Activated T-helper 1 cell treated with anti-CD3 and anti-CD28 coated beads, Interleukin-12 subunit alpha, Interleukin-12 subunit beta, Interleukin-2, Interleukin-4 antibody, amounts not matched to agents 30 ng/mL and 10 ng/mL and 1 ng/mL, durations not matched to agents 14 hours and 24 hours and 36 hours (primary cell): ENCODE measurements around the gene CNTF. TPM values are rescaled to one million over a fixed set of nuclear protein-coding genes. Genes with fewer than 3 reads are reported as not detected.
A peak's percentile ranks its signal among the peaks of the same experiment; 100 is the strongest.
"Not testable (repeated sequence)": the region's sequence is repeated elsewhere in the genome, so short reads cannot be mapped to it uniquely, and the experiment has no call there.

Experiments used
- DNase-seq: peaks from one replicate; pipeline ENCODE4 v3.0.0; 2021; ENCODE audit warnings: low spot score
- H3K27ac Mint-ChIP-seq: one replicate; pipeline ENCODE4 v1.8.0; 2021; ENCODE audit warnings: mild to moderate bottlenecking, mixed read lengths
- H3K27me3 Mint-ChIP-seq: one replicate; pipeline ENCODE4 v1.8.0; 2022; ENCODE audit warnings: mild to moderate bottlenecking, moderate library complexity, mixed read lengths; ENCODE audit not compliant: insufficient read depth
- H3K36me3 Mint-ChIP-seq: one replicate; pipeline ENCODE4 v1.8.0; 2021; ENCODE audit warnings: low read depth, mixed read lengths
- H3K4me1 Mint-ChIP-seq: one replicate; pipeline ENCODE4 v1.8.0; 2021; ENCODE audit warnings: low read depth, mixed read lengths
- H3K4me3 Mint-ChIP-seq: one replicate; pipeline ENCODE4 v1.8.0; 2021; ENCODE audit warnings: mild to moderate bottlenecking, moderate library complexity, mixed read lengths
- H3K9me3 Mint-ChIP-seq: one replicate; pipeline ENCODE4 v1.8.0; 2021; ENCODE audit warnings: mixed read lengths
- intact Hi-C: fragments of 100-400 bp; cut with micrococcal nuclease; formaldehyde crosslinking; loops from one replicate; pipeline ENCODE4 v1.15.1; 2024
- total RNA-seq: library from RNA; stranded (reverse); gene quantifications from 2 replicates; pipeline ENCODE4 v1.2.3, GENCODE V29; 2022

Gene CNTF
- total RNA-seq: 4.1 and 4.3 TPM in 2 replicates

GRCh38 chr11:58622344-58622743, at the start of gene CNTF:
Gene CNTF, plus strand, starts transcription at chr11:58622665. Its CDS starts 88 bp downstream, at chr11:58622753.
- Mint-ChIP-seq H3K36me3 (peaks cover 67% of the 10 kb centered on the region), H3K4me3 (no peak within 1 kb of the TSS), H3K27ac (peak within 1 kb of the TSS; percentile 43), H3K27me3 (no peaks in the 10 kb centered on the region), H3K4me1 (peaks cover 25% of the 10 kb centered on the region), H3K9me3 (no peaks in the 10 kb centered on the region)
- intact Hi-C loops: no loop called here
- no peak for DNase-seq

DNA sequence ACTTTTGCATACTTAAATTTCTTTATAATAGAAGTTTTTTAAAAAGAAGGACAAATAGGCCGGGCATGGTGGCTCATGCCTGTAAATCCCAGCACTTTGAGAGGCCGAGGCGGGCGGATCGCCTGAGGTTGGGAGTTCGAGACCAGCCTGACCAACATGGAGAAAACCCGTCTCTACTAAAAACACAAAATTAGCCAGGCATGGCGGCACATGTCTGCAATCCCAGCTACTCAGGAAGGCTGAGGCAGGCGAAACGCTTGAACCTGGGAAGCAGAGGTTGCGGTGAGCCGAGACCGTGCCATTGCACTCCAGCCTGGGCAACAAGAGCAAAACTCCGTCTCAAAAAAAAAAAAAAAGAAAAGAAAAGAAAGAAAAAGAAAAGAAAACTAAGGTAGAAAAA, 49.6 kb upstream of the CNTF start:
- not testable (repeated sequence) for DNase-seq, H3K9me3 Mint-ChIP-seq, H3K27me3 Mint-ChIP-seq
- Mint-ChIP-seq H3K4me1 (peaks cover 75% of the 10 kb centered on the region), H3K36me3 (peaks cover 24% of the 10 kb centered on the region), H3K27ac (peak overlapping the region; percentile 100), H3K4me3 (peak overlapping the region; percentile 90)
- intact Hi-C loops: loop anchor here (1.0 to 10.0 kb wide), 2 partner anchors 48 to 1182 kb away; partner anchors contain the start of gene STX3

- DNase-seq: no peak
- no peaks in the 10 kb centered on the region for H3K9me3 Mint-ChIP-seq
- intact Hi-C loops: loop anchor here (1.0 to 10.0 kb wide), 3 partner anchors 48 to 1181 kb away; partner anchors contain the start of gene STX3
- H3K27me3 Mint-ChIP-seq: no peaks in the 10 kb centered on the region
- peaks cover 68% of the 10 kb centered on the region for H3K4me1 Mint-ChIP-seq
- H3K36me3 Mint-ChIP-seq: peaks cover 19% of the 10 kb centered on the region
- peak overlapping the region; percentile 100 for H3K27ac Mint-ChIP-seq
- peak overlapping the region; percentile 90 for H3K4me3 Mint-ChIP-seq
Measured at GRCh38 chr11:58573451-58574104, 48.9 kb upstream of the CNTF start.

DNA sequence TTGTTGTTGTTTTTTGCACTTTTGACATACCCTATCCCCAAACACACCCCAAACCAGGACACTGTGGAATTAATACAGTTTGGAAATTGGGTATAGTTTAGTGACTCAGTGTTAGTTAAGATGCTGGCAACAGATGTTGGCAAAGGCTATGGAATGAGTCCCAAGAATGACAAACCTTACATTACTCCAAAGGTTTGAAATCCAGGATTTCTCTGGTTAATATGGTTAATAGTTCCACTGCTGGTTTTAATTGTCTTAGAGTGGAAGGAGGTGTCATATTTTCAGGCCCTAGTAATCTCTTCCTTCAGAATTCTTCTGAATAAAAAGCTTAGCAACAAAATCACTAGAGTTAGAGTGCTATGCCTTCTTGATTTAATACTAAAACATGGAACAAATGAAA, 47.6 kb upstream of the CNTF start:
- H3K36me3 Mint-ChIP-seq: peaks cover 14% of the 10 kb centered on the region
- H3K27ac Mint-ChIP-seq: peak overlapping the region; percentile 100
- peak overlapping the region; percentile 90 for H3K4me3 Mint-ChIP-seq
- H3K9me3 Mint-ChIP-seq: no peaks in the 10 kb centered on the region
- H3K4me1 Mint-ChIP-seq: peaks cover 64% of the 10 kb centered on the region
- DNase-seq: no peak
- intact Hi-C loops: loop anchor here (2.0 to 10.0 kb wide), 7 partner anchors 632 to 1282 kb away; partner anchors contain the start of genes P2RX3, SLC43A3, SSRP1 and STX3
- H3K27me3 Mint-ChIP-seq: no peaks in the 10 kb centered on the region

DNA sequence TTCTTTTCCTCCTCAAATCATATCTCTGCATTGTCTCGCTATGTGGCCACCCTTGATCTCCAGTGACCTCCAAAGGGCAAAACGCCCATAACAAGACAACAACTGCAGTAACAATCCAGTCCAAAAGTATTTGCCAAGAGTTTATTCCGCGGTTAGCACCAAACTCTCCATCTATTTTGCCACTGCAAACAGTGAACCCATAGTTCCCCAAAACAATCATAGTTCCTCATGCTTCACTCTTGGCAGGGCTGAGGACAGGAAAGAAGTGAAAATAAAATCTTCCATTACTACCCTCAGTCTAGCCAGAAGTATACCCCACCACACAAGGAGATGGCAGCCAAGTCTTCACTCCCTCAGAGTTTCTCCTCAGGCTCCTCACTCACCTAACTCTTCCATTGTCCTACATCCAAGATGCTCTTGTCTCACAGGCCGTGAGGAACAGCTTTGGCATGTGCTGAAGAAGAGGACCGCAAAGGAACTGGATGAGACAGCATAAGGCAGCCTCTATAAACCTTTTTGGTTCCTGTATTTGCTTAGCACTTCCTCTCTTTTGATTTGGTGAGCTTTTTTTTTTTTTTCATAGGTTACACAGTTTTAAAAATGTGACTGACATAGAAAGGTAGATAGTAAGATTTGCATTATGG, 47.0 kb upstream of the CNTF start, which contains the start of gene LPXN:
TSS of gene LPXN (minus strand) at position 480 of the 644 bp plus-strand sequence. CDS start at position 396, 84 bp downstream.
- Mint-ChIP-seq H3K27ac (peak within 1 kb of the TSS; percentile 100), H3K4me3 (peak within 1 kb of the TSS; percentile 90), H3K36me3 (peaks cover 11% of the 10 kb centered on the region), H3K9me3 (no peaks in the 10 kb centered on the region), H3K4me1 (peaks cover 66% of the 10 kb centered on the region), H3K27me3 (no peaks in the 10 kb centered on the region)
- DNase-seq: peak; percentile 45
- intact Hi-C loops: loop anchor here (2.0 to 10.0 kb wide), 7 partner anchors 632 to 1282 kb away; partner anchors contain the start of genes P2RX3, SLC43A3, SSRP1 and STX3

DNA sequence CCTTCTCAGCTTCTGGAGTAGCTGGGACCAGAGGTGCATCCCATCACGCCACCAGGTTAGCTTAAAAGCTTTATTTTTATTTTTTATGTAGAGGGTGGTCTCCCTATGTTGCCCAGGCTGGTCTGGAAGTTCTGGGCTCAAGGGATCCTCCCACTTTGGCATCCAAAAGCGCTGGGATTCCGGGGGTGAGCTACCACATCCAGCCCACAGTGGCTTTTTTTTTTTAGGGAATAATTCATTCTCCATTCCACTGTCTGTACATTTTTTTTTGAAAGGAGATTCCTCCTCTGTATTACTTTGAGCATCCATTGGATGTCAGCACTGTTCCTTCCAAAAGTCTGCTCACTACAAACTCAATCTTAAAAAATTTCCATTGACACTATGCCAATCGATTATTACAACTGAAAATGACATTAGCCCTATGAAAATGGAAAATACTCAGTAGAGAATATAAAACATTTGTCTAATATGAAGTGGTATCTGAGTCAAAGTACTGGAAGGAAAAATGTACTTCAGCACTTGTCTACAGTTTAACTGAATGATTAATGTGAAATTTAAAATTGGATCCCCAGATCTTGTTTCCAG, 45.5 kb upstream of the CNTF start:
- peaks cover 14% of the 10 kb centered on the region for H3K36me3 Mint-ChIP-seq
- DNase-seq: no peak
- no peaks in the 10 kb centered on the region for H3K27me3 Mint-ChIP-seq
- no peaks in the 10 kb centered on the region for H3K9me3 Mint-ChIP-seq
- peak overlapping the region; percentile 100 for H3K27ac Mint-ChIP-seq
- peak overlapping the region; percentile 90 for H3K4me3 Mint-ChIP-seq
- intact Hi-C loops: loop anchor here (1.0 to 10.0 kb wide), 9 partner anchors 9 to 1280 kb away; partner anchors contain the start of genes P2RX3, SLC43A3, SSRP1 and STX3
- peaks cover 71% of the 10 kb centered on the region for H3K4me1 Mint-ChIP-seq

- Mint-ChIP-seq H3K36me3 (peaks cover 13% of the 10 kb centered on the region), H3K27ac (peak overlapping the region; percentile 100), H3K4me1 (peaks cover 74% of the 10 kb centered on the region), H3K9me3 (no peaks in the 10 kb centered on the region), H3K4me3 (peak overlapping the region; percentile 90), H3K27me3 (no peaks in the 10 kb centered on the region)
- intact Hi-C loops: loop anchor here (1.0 to 10.0 kb wide), 19 partner anchors 9 to 1280 kb away; partner anchors contain the start of genes CLP1, FAM111A, FAM111B and MED19
- DNase-seq: peak; percentile 65
Measured at GRCh38 chr11:58577555-58578135, 44.8 kb upstream of the CNTF start.

DNA sequence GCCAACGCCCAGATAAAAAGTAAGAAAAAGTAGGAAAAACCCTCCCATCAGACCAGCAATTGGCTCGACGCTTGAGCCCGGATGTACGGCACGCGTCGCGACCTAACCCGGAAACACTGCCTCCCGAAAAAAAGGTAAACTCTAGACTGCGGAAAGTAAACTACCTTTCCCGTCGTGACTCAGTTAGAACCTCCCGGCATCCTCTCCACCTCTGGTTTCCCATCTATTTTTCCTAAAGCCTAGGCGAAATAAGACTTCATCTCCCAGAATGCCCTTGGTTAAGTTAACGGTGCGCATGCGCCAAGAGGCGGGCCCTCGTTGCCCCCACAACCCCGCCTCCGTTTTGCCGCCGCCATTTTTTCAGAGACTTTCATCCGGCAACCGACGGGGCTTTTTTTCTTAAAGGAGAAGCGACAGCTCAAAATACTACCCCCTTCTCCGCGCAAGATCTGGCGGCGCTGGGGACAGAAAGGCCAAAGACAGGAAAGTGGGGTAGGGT, 44.3 kb upstream of the CNTF start:
- Mint-ChIP-seq H3K4me1 (peaks cover 77% of the 10 kb centered on the region), H3K27ac (peak overlapping the region; percentile 100), H3K27me3 (no peaks in the 10 kb centered on the region), H3K9me3 (no peaks in the 10 kb centered on the region), H3K36me3 (peaks cover 13% of the 10 kb centered on the region), H3K4me3 (peak overlapping the region; percentile 90)
- intact Hi-C loops: loop anchor here (1.0 to 10.0 kb wide), 16 partner anchors 35 to 1279 kb away; partner anchors contain the start of genes CLP1, FAM111A, FAM111B and MED19
- DNase-seq: peak; percentile 91

- Mint-ChIP-seq H3K27ac (peak within 1 kb of the TSS; percentile 100), H3K4me1 (peaks cover 77% of the 10 kb centered on the region), H3K36me3 (peaks cover 13% of the 10 kb centered on the region), H3K9me3 (no peaks in the 10 kb centered on the region), H3K27me3 (no peaks in the 10 kb centered on the region), H3K4me3 (peak within 1 kb of the TSS; percentile 94)
- peak; percentile 89 for DNase-seq
- intact Hi-C loops: loop anchor here (1.0 to 10.0 kb wide), 17 partner anchors 34 to 1279 kb away; partner anchors contain the start of genes CLP1, FAM111A, FAM111B and MED19
Measured at GRCh38 chr11:58578635-58579191, 43.8 kb upstream of the CNTF start, which contains the start of gene ZFP91. Gene ZFP91, plus strand, starts transcription at chr11:58579063. Its CDS starts 219 bp downstream, at chr11:58579282.

- Mint-ChIP-seq H3K27me3 (no peaks in the 10 kb centered on the region), H3K4me1 (peaks cover 73% of the 10 kb centered on the region), H3K4me3 (peak overlapping the region; percentile 94), H3K27ac (peak overlapping the region; percentile 100), H3K36me3 (peaks cover 15% of the 10 kb centered on the region), H3K9me3 (no peaks in the 10 kb centered on the region)
- DNase-seq: peak; percentile 85
- intact Hi-C loops: loop anchor here (1.0 to 10.0 kb wide), 12 partner anchors 9 to 1278 kb away; partner anchors contain the start of genes FAM111A, P2RX3, PATL1 and SLC43A3
Measured at GRCh38 chr11:58579192-58580129, 43.0 kb upstream of the CNTF start.

DNA sequence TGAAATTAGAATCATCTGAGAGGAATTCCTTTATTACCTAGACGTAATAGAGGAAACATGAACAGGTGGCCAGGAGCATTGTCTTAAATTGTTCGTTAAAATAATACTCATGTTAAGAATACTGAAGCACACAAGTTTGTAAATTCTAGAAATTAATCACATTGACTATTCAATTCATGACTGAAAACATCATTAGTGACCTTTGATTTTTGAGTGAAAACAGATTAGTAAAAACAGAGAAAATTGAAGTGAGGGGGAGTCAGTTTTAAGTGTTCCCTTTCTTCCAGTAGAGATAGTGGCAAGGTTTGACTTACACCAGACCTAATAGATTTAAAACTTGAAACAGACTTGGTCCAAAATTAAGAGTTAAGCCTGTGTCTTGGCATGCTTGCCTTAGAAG, 42.2 kb upstream of the CNTF start:
- H3K27ac Mint-ChIP-seq: peak overlapping the region; percentile 95
- peaks cover 64% of the 10 kb centered on the region for H3K4me1 Mint-ChIP-seq
- H3K27me3 Mint-ChIP-seq: no peaks in the 10 kb centered on the region
- H3K4me3 Mint-ChIP-seq: peak overlapping the region; percentile 94
- no peak for DNase-seq
- intact Hi-C loops: loop anchor here (1.0 kb wide), 2 partner anchors 8 to 17 kb away; no protein-coding TSS in a partner anchor
- H3K36me3 Mint-ChIP-seq: peaks cover 11% of the 10 kb centered on the region
- H3K9me3 Mint-ChIP-seq: no peaks in the 10 kb centered on the region
